ENCODE data around the gene TARBP2. TPM values are rescaled to one million over a fixed set of nuclear protein-coding genes. Genes with fewer than 3 reads are reported as not detected.
A peak's percentile ranks its signal among the peaks of the same experiment; 100 is the strongest.

TARBP2 gene
- polyA plus RNA-seq, 1 of the 3 experiments (the other 2 are of a cell fraction): 57.8 TPM

DNA sequence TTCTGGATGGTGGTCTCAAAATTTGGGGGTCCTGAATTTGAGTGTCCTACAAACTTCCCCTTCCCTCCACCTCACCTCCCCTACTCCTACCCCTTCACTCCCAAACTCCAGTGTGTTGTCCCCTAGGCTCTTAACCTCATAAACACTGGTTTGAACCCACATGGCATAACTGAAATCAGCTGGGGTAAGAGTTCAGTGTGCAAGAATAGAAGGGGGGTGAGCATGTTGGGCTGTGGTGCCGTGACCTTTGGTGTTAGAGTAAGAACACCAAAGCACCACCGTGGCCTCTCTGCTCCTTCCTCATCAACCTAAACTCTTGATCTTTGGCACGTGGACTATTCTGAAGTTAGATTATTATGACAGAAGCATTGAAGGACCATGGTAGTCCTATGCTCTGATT, 38.1 kb upstream of the TARBP2 start:
- H3K4me1 ChIP-seq (ENCODE audit: control insufficient read depth in 1 of 2, insufficient read depth in 2 of 2, low read depth in 1 of 2, low read length in 1 of 2): peaks cover 4 to 7% of the 10 kb centered on the region in 2 experiments; a peak in 2 of 4 replicates
- CTCF ChIA-PET: no interaction called here
- peaks cover 93 to 96% of the 10 kb centered on the region in 2 experiments for H3K36me3 ChIP-seq (replicated peaks in 1 of 2; ENCODE audit: control insufficient read depth in 1 of 2, insufficient read depth in 2 of 2, low read length in 1 of 2)
- H3K4me3 ChIP-seq (ENCODE audit: low read depth in 2 of 2, low read length in 1 of 2): no peak overlapping the region
- WGBS (ENCODE audit: low lambda C conversion rate): 87% methylated on average over 3 of the region's 3 CpGs
- POLR2A ChIA-PET: no interaction called here
- no peak overlapping the region for H3K9ac ChIP-seq
- H3K27ac ChIP-seq (ENCODE audit: low read depth in 2 of 2, low read length in 1 of 2): no peak overlapping the region
- no peaks in the 10 kb centered on the region for H3K9me2 ChIP-seq
- H3K27me3 ChIP-seq (ENCODE audit: insufficient read depth): no peaks in the 10 kb centered on the region
- H3K79me2 ChIP-seq (ENCODE audit: insufficient read depth): peaks cover 97% of the 10 kb centered on the region
- H2AFZ ChIP-seq (ENCODE audit: low read depth): no peak overlapping the region
- H3K4me2 ChIP-seq: no peak overlapping the region
- H3K9me3 ChIP-seq: no peaks in the 10 kb centered on the region
- H4K20me1 ChIP-seq (ENCODE audit: insufficient read depth): peaks cover 97% of the 10 kb centered on the region
- H3F3A ChIP-seq (replicated peaks; ENCODE audit: insufficient read depth): peaks cover 57% of the 10 kb centered on the region
- no peak for DNase-seq
- no peak for TF ChIP-seq CHD2 (IDR thresholded peaks at IDR 0.05; ENCODE audit: low read length, partially characterized antibody)
- TF ChIP-seq MEF2A (IDR thresholded peaks at IDR 0.05; ENCODE audit: borderline replicate concordance, low read depth): no peak
- no peak for TF ChIP-seq TCF12 (IDR thresholded peaks at IDR 0.05)
- TF ChIP-seq MXI1 (IDR thresholded peaks at IDR 0.05; ENCODE audit: low read depth, low read length): no peak
- TF ChIP-seq SIN3A (IDR thresholded peaks at IDR 0.05; ENCODE audit: borderline replicate concordance, low read depth, low read length): no peak
- TF ChIP-seq, protein P1, sequence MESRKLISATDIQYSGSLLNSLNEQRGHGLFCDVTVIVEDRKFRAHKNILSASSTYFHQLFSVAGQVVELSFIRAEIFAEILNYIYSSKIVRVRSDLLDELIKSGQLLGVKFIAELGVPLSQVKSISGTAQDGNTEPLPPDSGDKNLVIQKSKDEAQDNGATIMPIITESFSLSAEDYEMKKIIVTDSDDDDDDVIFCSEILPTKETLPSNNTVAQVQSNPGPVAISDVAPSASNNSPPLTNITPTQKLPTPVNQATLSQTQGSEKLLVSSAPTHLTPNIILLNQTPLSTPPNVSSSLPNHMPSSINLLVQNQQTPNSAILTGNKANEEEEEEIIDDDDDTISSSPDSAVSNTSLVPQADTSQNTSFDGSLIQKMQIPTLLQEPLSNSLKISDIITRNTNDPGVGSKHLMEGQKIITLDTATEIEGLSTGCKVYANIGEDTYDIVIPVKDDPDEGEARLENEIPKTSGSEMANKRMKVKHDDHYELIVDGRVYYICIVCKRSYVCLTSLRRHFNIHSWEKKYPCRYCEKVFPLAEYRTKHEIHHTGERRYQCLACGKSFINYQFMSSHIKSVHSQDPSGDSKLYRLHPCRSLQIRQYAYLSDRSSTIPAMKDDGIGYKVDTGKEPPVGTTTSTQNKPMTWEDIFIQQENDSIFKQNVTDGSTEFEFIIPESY (IDR thresholded peaks at IDR 0.05; ENCODE audit: borderline replicate concordance, low read depth): no peak
- TF ChIP-seq ELF1 (IDR thresholded peaks at IDR 0.05): no peak
- TF ChIP-seq RAD21 (IDR thresholded peaks at IDR 0.05; ENCODE audit: low read length): no peak

DNA sequence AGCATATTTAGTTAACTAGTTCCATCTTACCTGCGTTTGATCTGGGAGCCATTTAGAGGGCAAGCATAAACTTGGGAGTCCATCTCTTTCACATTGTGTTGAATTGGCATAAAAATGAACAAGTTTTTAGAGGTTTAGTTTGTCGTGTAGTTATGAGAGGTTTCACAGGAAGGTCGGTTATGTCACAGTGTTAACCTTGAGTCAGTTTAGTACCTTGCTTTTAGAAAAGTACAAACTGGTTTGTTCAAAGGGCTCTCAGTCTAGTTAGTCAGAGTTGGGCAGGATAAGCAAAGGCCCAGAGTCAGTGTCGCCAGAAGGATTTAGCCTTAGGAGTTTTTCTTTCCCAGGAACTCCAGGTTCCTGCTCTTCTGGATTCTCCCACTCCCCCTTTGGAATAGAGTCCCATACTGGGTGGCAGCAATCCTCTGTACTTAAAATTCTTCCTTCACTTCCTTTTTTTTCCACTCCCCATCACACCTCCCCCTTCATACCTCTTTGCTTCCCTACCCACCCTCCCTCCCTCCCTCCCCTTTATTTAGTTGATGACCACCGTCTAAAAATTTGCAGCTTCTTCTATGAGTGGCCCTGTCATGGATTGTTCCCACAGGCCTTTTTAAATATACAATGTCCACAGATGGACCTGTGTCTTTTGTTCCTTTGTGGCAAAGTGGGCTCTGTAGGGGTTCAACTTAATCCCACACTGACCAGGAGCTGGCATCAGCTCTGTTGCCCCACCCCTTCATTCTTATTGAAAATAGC, 37.1 kb upstream of the TARBP2 start:
- Histone ChIP-seq H3K27me3 (ENCODE audit: insufficient read depth) (no peaks in the 10 kb centered on the region), H3K9ac (no peak overlapping the region), H3K79me2 (ENCODE audit: insufficient read depth) (peaks cover 97% of the 10 kb centered on the region), H3F3A (replicated peaks; ENCODE audit: insufficient read depth) (peaks cover 56% of the 10 kb centered on the region), H3K4me1 (ENCODE audit: control insufficient read depth in 1 of 2, insufficient read depth in 2 of 2, low read depth in 1 of 2, low read length in 1 of 2) (peaks cover 4 to 7% of the 10 kb centered on the region in 2 experiments; a peak in 2 of 4 replicates), H3K4me3 (ENCODE audit: low read depth in 2 of 2, low read length in 1 of 2) (no peak overlapping the region), H3K36me3 (replicated peaks in 1 of 2; ENCODE audit: control insufficient read depth in 1 of 2, insufficient read depth in 2 of 2, low read length in 1 of 2) (peaks cover 96 to 99% of the 10 kb centered on the region in 2 experiments), H3K27ac (ENCODE audit: low read depth in 2 of 2, low read length in 1 of 2) (no peak overlapping the region), H3K4me2 (no peak overlapping the region), H3K9me3 (no peaks in the 10 kb centered on the region), H2AFZ (ENCODE audit: low read depth) (no peak overlapping the region), H3K9me2 (no peaks in the 10 kb centered on the region), H4K20me1 (ENCODE audit: insufficient read depth) (peaks cover 94% of the 10 kb centered on the region)
- TF ChIP-seq, protein P1 (IDR thresholded peaks at IDR 0.05; ENCODE audit: borderline replicate concordance, low read depth): no peak
- TF ChIP-seq POLR2AphosphoS5 (IDR thresholded peaks at IDR 0.05; ENCODE audit: low read depth, low read length): 0 out of 2 replicates have a peak, but pooled peaks have one; percentile 6
- 74% methylated on average over 5 of the region's 5 CpGs for WGBS (ENCODE audit: low lambda C conversion rate)
- POLR2A ChIA-PET: interaction anchor here (0.6 to 1.3 kb wide), 7 partner anchors 9 to 143 kb away, joined by 3 to 6 read pairs (median 3); partner anchors contain the start of gene AAAS
- CTCF ChIA-PET: interaction anchor here (0.8 to 1.6 kb wide), 3 partner anchors 9 to 28 kb away, joined by 3 to 7 read pairs (median 6); no protein-coding TSS in a partner anchor
- no peak for DNase-seq

Measured in SK-N-SH (cell line).